ENCODE data around the gene IQSEC1.

Gene IQSEC1

GRCh38 chr3:12980596-12981290 is 92.5 kb downstream of the IQSEC1 start:
- no peak for DNase-seq

GRCh38 chr3:12979947-12980487 is 93.2 kb downstream of the IQSEC1 start:
- no peak for DNase-seq

GRCh38 chr3:12979151-12979946 is 93.9 kb downstream of the IQSEC1 start:
- DNase-seq = no peak

DNA sequence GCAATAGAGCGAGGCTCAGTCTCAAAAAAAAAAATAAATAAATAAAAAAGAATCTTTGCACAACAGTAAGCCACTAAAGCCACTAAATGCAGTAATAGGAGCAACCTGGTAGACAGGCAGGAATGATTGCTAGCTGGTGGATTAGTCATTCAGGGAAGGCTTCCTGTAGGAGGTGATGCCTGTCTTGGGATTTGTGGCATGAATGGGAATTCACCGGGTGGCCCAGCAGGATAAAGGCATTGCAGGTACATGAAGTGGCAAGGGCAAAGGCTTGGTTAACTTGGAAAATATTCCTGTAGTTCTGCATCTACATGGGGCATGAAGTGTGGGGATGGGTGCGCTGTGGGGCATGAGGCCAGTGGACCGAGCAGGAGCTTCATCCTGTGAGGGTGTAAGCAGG is 94.5 kb downstream of the IQSEC1 start:
- DNase-seq = no peak

GRCh38 chr3:12977117-12977808 is 96.0 kb downstream of the IQSEC1 start:
- DNase-seq = no peak

DNA sequence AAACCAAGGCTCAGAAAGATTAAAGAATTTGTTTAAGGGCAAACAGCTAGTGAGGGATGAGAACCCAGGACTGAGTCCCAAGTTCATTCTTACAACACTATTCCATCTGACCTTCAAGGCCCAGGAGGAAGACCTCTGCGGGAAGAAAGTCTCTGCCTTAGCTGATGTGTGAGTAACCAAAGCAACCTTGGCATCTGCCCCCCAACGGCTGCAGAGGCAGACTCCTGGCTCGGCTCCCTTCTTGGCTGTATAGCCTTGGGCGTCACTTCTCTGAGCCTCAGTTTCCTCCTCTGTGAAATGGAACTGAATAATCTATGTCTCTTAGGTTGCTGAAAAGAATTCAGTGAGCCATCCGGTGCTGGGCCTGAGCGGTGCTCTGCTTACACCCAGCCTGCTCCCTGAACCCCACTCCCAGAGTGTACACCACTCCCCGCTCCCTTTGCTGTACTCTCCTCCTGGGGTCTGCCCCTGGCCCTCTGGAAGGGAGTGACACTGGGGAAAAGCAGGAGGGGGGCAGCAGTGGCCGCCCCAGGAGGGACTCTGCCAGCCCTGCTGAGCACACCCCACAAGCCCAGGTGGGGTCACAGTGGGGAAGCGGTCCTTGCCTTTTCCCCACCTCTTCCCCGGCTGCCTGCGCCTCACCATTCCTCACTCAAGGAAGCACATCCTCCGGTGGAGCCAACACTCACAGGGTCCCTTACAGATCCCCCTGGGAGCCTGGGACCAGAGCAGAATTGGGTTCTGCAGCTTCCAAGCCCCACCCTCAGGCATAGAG is 97.3 kb downstream of the IQSEC1 start:
- no peak for DNase-seq

DNA sequence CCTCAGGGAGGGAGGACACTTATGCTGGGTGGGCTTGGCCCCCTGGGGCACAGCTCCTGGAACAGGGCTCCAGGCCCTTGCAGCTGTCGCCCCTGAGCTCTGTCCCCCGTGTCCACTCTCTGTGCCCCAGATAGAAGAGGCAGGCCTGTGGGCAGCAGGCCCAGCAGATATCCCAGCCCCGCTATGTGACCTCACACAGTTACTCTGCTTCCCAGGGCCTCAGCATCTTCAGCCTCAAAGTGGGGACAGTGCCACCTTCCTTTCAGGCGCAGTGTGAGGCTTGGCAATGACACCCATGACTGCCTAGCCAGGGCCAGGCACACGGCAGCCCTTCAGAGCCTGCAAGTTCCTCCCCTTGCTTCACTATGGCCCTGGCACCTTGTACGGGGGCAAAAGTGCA is 98.4 kb downstream of the IQSEC1 start:
- DNase-seq = no peak

DNA sequence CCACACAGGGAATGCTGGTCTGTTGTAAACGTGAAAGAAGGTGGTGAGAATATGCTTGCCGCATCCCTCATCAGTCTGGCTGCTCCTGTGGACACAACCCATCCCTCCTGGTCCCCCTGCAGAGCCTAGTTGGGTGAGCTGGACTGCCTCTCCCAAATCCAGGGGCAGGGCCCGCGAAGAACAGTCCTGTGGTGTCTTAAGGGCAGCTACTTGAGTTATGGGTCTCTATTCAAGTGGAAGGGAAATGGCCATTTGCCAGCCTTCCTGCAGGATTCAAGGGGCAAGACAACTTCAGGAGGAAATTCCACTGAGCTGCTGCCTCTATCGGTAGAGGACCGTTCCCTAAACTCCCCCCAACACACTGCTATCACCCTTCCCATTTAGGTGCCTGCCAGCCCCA is 98.9 kb downstream of the IQSEC1 start:
- DNase-seq = no peak

DNA sequence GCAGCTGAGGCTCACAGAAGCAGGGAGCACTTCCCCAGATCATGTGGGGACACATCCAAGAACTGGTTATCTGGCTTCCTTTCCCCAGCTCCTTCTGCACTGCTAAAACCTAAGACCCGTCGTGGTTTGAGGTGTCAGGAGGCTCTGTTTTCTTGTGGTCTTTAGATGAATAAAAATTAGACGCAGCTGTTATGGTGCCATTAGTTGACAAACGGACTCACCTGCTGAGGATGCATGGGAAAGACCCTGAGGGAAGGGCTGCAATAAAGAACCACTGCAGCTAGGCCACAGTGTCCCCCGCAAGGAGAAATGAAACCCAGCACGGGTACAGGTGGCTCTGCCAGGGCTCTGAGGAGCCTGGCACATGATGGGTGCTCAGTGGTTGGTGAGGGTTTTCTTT is 99.4 kb downstream of the IQSEC1 start:
- no peak for DNase-seq

- no peak for DNase-seq
Observed at GRCh38 chr3:12972781-12973702, 100.2 kb downstream of the IQSEC1 start.

- DNase-seq = no peak
Observed at GRCh38 chr3:12972043-12972442, 101.2 kb downstream of the IQSEC1 start.

- DNase-seq = no peak
Observed at GRCh38 chr3:12970684-12971083, 102.5 kb downstream of the IQSEC1 start.

DNA sequence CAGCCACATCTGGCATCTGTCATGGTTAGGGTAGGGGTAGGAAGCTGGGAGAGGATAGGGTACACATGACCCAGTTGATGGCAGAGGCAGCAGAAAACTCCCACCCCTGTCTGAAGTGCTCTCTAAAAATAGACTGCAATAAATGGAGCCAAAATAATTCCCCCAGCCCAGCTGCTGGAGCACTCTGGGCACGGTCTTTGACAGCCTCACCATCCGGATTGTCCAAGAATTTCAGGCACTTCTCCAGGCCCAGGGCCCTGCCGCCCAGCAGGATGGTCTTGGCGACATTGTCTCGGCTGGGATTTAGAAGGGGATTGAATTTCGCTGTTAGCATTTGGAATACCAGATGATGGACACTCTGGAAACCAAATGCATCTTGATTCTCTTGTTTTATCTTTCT is 103.7 kb downstream of the IQSEC1 start:
- no peak for DNase-seq

- no peak for DNase-seq
Observed at GRCh38 chr3:12968541-12968940, 104.7 kb downstream of the IQSEC1 start.

GRCh38 chr3:12967606-12968351 is 105.5 kb downstream of the IQSEC1 start:
- DNase-seq = peak; percentile 92 to 93

- no peak for DNase-seq
Observed at GRCh38 chr3:12966847-12967605, 106.2 kb downstream of the IQSEC1 start.

DNA sequence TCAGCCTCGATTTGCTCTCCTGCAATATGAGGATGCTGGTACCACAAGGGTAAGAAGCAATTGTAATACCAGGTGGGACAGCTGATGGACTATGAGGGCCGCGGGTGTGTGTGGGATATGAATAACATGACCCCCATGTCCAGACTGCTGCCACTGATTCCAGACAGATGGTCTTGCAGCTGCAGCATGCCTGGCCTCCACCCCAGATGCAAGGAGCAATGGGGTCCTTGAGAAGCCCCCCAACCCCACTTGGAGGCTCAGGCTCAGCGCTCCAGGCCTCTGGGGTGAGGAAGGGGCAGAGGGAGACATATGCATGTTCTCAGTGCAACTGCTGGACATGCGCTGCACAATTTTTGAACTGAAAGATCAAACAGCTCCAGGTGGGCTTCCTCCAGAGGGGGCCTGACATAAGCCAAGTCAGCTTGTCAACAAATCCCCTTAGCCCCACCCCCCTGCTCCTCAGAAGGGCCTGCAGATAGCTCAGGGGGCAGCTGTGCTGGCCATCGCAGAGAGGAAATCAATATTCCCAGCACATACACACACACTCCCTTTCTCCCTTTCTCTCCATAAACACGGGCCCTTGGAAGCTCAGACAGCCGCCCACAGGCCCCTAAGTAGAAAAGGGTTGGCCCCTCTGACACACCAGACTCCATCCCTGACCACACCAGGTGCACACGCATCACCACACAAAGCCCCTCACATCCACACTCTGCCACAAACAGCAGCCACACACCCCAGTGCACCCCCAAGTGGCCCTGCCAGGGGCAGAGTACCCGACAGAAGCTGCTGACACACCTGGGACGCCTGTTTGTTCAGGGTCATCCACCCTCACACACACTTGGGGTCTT is 107.0 kb downstream of the IQSEC1 start:
- no peak for DNase-seq

DNA sequence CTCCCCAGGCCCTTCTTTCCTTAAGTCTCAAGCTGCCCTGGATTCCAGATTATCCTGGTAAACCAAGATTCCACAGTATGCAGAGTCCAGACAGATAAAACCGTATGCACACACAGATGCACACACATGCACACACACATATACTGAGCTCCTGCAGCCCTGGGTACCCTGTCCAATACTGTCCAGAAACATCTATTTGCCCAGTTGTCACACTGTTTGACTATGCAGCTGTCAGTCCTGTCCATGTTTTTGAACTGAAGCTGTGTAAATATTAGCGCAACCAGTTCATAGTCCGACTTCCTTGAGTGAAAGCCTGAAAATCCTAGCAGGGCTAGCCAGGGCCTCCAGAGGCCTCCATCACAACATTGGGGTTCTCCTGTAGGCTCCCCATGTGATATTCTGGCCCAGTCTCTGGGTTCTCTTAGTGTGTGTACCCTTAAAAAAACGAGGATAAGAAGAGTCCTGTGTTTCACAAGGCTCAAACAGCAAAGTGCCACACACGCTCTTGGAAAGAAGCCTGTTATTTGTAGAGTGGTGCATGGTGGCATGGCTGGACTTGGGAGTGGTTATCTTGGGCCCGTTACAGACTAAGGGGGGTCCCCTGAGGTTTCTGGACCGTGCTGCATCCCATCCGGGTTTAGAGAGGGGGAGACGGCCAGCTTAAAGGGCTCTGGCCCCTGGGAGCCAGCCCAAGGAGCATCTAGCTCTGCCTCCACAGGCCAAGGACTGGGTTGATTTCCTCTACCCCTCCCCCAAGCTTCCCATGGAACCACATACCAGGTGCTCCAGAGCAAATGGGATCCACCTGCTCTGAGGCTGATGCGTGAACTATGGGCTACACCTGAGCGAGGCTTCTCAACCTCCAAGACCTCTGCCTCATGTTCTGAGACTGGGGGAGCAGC is 108.3 kb downstream of the IQSEC1 start:
- no peak for DNase-seq
